ENCODE data around the gene MYH9.
A peak's percentile ranks its signal among the peaks of the same experiment; 100 is the strongest.

MYH9 gene

DNA sequence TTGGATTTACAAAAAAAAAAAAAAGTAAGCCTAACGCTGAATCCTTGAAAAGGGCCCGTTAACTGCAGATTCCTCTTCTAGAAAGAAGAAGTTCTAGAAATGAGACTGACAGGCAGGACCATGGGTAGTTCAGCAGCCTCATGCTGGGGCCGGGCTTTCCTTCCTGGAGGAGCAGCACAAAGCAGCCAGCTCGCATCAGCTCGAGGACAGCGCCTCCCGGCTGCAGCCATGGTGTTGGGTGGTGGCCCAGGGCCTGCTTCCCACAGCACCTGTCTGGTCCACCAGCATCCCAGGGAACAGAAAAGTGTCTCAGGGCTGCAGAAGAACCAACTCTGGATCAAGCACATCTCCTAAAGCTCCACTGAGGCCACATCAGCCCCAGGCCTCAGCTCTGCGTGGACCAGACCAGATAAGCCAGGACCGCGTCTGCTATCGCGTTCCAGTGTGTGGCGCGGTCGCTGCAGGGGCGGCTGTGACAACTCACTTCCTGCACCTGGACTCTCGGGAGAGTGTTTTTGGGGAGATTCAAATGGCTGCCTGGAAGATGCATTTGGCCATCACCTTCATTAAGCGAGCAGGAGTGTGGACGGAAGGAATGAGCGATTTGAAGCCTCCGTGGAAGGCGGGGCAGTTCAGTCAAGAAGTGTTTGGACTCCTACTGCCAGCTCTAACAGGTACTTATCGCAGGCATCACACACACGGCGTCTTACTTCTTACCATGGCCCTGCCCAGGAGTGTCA is 53.5 kb downstream of the MYH9 start:
- Mint-ChIP-seq H3K4me1 (peaks cover 64% of the 10 kb centered on the region), H3K27ac (peak overlapping the region; percentile 67 to 100 (median 76)), H3K9me3 (no peaks in the 10 kb centered on the region), H3K4me3 (no peak overlapping the region), H3K36me3 (ENCODE audit: low read depth) (peaks cover 52% of the 10 kb centered on the region), H3K27me3 (ENCODE audit: low read depth) (no peaks in the 10 kb centered on the region)
- TF ChIP-seq, protein P1, sequence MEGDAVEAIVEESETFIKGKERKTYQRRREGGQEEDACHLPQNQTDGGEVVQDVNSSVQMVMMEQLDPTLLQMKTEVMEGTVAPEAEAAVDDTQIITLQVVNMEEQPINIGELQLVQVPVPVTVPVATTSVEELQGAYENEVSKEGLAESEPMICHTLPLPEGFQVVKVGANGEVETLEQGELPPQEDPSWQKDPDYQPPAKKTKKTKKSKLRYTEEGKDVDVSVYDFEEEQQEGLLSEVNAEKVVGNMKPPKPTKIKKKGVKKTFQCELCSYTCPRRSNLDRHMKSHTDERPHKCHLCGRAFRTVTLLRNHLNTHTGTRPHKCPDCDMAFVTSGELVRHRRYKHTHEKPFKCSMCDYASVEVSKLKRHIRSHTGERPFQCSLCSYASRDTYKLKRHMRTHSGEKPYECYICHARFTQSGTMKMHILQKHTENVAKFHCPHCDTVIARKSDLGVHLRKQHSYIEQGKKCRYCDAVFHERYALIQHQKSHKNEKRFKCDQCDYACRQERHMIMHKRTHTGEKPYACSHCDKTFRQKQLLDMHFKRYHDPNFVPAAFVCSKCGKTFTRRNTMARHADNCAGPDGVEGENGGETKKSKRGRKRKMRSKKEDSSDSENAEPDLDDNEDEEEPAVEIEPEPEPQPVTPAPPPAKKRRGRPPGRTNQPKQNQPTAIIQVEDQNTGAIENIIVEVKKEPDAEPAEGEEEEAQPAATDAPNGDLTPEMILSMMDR (IDR thresholded peaks at IDR 0.05; ENCODE audit: unreplicated experiment in 3 of 3), result no peak

DNA sequence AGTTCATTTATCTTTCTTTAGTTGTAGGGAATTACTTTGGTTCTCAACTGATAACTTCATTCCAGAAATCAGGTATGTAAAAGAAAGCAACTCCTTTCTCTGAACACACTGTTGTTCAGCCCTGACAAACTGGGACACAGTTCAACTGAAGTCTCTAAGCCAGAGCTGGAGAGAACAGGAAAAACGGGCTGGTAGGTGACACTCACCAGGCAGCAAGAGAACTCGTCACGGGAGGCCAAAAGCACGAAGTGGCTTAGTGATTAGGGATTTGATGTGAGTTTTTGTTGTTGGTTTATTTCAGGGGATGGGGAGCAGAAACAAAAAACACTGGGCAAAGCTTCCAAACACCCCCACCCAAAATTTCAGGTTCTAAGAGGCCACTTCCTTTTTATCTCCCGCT is 54.1 kb downstream of the MYH9 start:
- TF ChIP-seq, protein P1 (IDR thresholded peaks at IDR 0.05; ENCODE audit: unreplicated experiment in 3 of 3), result no peak
- Mint-ChIP-seq H3K27ac (peak overlapping the region; percentile 95 to 100 (median 99)), H3K4me3 (no peak overlapping the region), H3K36me3 (ENCODE audit: low read depth) (peaks cover 47% of the 10 kb centered on the region), H3K27me3 (ENCODE audit: low read depth) (no peaks in the 10 kb centered on the region), H3K4me1 (peaks cover 71% of the 10 kb centered on the region), H3K9me3 (no peaks in the 10 kb centered on the region)

DNA sequence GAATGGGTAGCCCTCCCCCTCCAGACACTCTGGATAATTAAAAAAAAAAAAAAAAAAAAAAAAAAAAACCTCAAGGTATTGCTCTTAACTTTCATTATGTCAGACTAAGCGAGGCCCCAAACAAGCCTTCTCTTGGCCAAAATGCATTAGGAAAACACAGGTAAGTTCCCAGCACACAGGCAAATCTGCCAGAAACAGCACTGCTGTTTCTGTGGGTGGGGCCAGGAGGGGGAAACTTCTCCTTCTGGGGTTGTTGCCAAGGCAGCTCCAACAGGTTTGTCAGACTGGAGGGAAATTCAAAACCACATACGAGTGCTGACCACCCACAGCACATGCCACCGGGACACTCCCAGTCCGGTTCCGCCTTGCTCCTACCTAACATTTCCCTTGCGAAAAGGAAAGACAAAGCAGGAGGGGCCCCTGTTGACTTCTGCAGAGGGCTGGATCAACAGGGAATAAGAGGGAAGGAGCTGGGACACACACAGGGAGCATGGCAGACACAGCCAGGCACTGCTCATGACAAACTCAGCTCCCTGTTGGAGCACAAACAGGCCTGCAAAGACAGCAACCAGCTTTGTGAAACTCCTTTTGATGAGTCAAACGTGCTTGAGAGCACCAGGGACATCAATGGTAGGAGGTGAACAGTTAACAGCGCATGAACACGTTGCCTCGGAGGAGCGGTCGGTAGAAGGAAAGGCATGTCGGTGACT is 55.0 kb downstream of the MYH9 start:
- Mint-ChIP-seq H3K27me3 (ENCODE audit: low read depth) (no peaks in the 10 kb centered on the region), H3K4me3 (peak overlapping the region; percentile 43 to 59 (median 50)), H3K27ac (peak overlapping the region; percentile 95 to 100 (median 99)), H3K36me3 (ENCODE audit: low read depth) (peaks cover 54% of the 10 kb centered on the region), H3K4me1 (peaks cover 79% of the 10 kb centered on the region), H3K9me3 (no peaks in the 10 kb centered on the region)
- TF ChIP-seq, protein P1 (IDR thresholded peaks at IDR 0.05; ENCODE audit: unreplicated experiment in 3 of 3), result no peak

DNA sequence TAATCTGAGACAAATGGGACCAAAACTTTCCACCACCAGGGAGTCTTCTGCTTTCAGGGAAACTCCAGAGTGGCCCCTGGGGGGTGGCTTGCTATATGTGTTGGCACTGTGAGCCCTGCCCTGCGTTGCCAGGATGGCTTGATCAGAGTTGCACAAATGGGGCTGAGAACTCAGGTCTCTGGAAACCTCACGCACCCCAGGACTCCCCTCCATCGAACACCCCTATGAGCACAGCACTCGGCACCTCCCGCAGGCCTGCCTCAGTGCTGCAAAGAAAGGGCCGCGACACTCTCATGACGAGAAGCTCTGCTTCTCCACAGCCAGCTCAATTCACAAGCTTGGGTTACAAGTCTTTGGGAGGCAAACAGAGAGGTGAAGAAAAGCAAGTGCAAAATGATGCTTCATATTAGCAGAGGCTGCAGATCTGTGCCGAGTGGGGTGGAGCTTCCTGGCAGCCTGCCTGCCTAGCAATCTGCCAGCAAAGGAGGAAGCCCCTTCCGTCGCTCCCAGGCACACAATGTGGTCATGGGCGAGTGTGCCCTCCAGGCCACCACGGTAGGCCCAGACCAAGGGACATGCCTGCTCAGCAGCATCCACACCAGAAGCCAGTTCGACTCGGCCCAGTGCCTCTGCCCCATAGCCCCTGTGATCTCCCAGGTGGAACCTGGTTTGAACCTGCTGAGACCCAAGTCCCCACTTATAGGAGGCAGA is 55.7 kb downstream of the MYH9 start:
- peaks cover 57% of the 10 kb centered on the region for H3K36me3 Mint-ChIP-seq (ENCODE audit: low read depth)
- H3K27me3 Mint-ChIP-seq (ENCODE audit: low read depth), result no peaks in the 10 kb centered on the region
- H3K27ac Mint-ChIP-seq, result peak overlapping the region; percentile 95 to 100 (median 99)
- no peaks in the 10 kb centered on the region for H3K9me3 Mint-ChIP-seq
- TF ChIP-seq, protein P1 (IDR thresholded peaks at IDR 0.05; ENCODE audit: unreplicated experiment in 3 of 3), result no peak
- H3K4me1 Mint-ChIP-seq, result peaks cover 83% of the 10 kb centered on the region
- H3K4me3 Mint-ChIP-seq, result peak overlapping the region in 2 of 3 experiments; percentile 39 to 51

DNA sequence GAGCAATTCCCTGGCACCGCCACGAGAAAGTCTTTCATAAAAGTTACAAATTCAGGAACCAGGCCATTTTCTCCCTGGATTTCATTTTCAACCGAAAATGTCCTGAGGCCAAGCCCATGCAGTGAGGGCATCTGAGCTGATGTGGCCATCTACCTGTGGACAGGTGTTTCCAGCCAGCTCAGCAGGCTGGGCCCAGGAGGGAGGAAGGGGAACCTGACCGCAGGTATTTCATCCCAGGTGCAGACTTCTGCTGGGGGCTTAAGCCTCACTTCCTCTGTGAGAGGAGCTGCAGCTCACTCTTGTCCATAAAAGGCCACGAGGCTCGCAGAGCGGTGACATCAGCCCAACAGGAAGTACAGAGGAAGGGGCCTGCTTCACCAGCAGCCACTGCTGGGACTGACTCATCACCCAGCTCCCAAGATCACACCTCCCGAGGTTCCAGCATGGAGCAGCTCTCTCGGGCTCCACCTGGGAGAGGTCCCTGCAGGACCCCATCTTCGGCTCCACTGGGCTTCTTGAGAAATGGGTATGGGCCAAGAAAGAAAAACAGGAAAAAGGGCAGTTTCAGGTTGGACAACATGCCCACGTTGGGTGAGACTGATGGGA is 56.4 kb downstream of the MYH9 start:
- peaks cover 83% of the 10 kb centered on the region for H3K4me1 Mint-ChIP-seq
- TF ChIP-seq, protein P1 (IDR thresholded peaks at IDR 0.05; ENCODE audit: unreplicated experiment in 3 of 3), result no peak
- peak overlapping the region; percentile 95 to 100 (median 99) for H3K27ac Mint-ChIP-seq
- H3K9me3 Mint-ChIP-seq, result no peaks in the 10 kb centered on the region
- H3K27me3 Mint-ChIP-seq (ENCODE audit: low read depth), result no peaks in the 10 kb centered on the region
- H3K36me3 Mint-ChIP-seq (ENCODE audit: low read depth), result peaks cover 57% of the 10 kb centered on the region
- H3K4me3 Mint-ChIP-seq, result peak overlapping the region in 1 of 3 experiments; percentile 39

Data from nephron (organoid).